Measurements from ENCODE around the gene SRPRA.

GRCh38 chr11:126253265-126253664 is 15.4 kb downstream of the SRPRA start:
- no peak for TF ChIP-seq TARDBP (IDR thresholded peaks at IDR 0.05)
- TF ChIP-seq PKNOX1 (IDR thresholded peaks at IDR 0.05) = no peak
- no peak for TF ChIP-seq HDGF (IDR thresholded peaks at IDR 0.05; ENCODE audit: borderline replicate concordance)
- TF ChIP-seq SP1 (IDR thresholded peaks at IDR 0.05) = no peak
- TF ChIP-seq LEF1 (IDR thresholded peaks at IDR 0.05; ENCODE audit: borderline replicate concordance) = no peak
- TF ChIP-seq CTBP1 (IDR thresholded peaks at IDR 0.05; ENCODE audit: borderline replicate concordance) = no peak
- no peak for TF ChIP-seq NFRKB (IDR thresholded peaks at IDR 0.05)
- TF ChIP-seq FOXM1 (IDR thresholded peaks at IDR 0.05; ENCODE audit: borderline replicate concordance) = no peak
- no peak for TF ChIP-seq BHLHE40 (IDR thresholded peaks at IDR 0.05; ENCODE audit: borderline replicate concordance)
- no peak for TF ChIP-seq ZNF384 (IDR thresholded peaks at IDR 0.05)
- TF ChIP-seq FOXK2 (IDR thresholded peaks at IDR 0.05) = no peak
- TF ChIP-seq FOXA1 (IDR thresholded peaks at IDR 0.05) = no peak
- TF ChIP-seq ARNT (IDR thresholded peaks at IDR 0.05) = no peak
- no peak for TF ChIP-seq ELF4 (IDR thresholded peaks at IDR 0.05)

All from HEK293T (cell line).